Vagina (tissue), 2 donors: Measurements from ENCODE around the gene B4GALT1. TPM values are rescaled to one million over a fixed set of nuclear protein-coding genes. Genes with fewer than 3 reads are reported as not detected.

Experiments
- DNase-seq, 2 donors: peaks; one replicate each; pipeline ENCODE4 v3.0.0-alpha.2; 2017; ENCODE audit errors: extremely low spot score in 2 of 2
- H3K27ac ChIP-seq: fragments of 200-600 bp; sonication (generic); one replicate; pipeline ENCODE4 v1.5.1; 2019
- H3K27me3 ChIP-seq: fragments of 200-600 bp; sonication (generic); one replicate; pipeline ENCODE4 v1.5.1; 2019
- H3K36me3 ChIP-seq, 2 donors: fragments of 200-600 bp; sonication (generic); one replicate each; pipeline ENCODE4 v1.5.1; 2017 to 2019
- H3K4me1 ChIP-seq: fragments of 200-600 bp; sonication (generic); one replicate; pipeline ENCODE4 v1.5.1; 2019
- H3K4me3 ChIP-seq, 2 donors: fragments of 200-600 bp; sonication (generic); 1 replicate in 1 of 2; 2 replicates in 1 of 2; pipeline ENCODE4 v1.5.1; 2016 to 2019
- H3K9me3 ChIP-seq: fragments of 200-600 bp; sonication (generic); one replicate; pipeline ENCODE4 v1.5.1; 2019
- POLR2A ChIP-seq, 2 donors: fragments of 450-650 bp; IDR thresholded peaks; one replicate each; pipeline ENCODE4 v1.6.1; 2017; ENCODE audit warnings: antibody characterized with exemption in 2 of 2, mild to moderate bottlenecking in 2 of 2, moderate library complexity in 2 of 2
- POLR2AphosphoS5 ChIP-seq, 2 donors: sonication (generic); formaldehyde crosslinking; IDR thresholded peaks; one replicate each; pipeline ENCODE4 v1.9.0; 2017; ENCODE audit warnings: antibody characterized with exemption in 2 of 2, mild to moderate bottlenecking in 2 of 2, low read depth in 1 of 2; ENCODE audit not compliant: insufficient read depth in 1 of 2
- intact Hi-C: fragments of 100-400 bp; cut with DNase I; formaldehyde crosslinking; loops from one replicate; pipeline ENCODE4 v1.15.1; 2023
- total RNA-seq: library from RNA; depleted of rRNA; stranded (reverse); fragments of >200 nt; gene quantifications from one replicate; pipeline ENCODE4 v1.2.3, GENCODE V29; 2016
- TF ChIP-seq, protein P1 (sequence below), 3 experiments: fragments of 450-650 bp in 2 of 3; fragments of 200-600 bp in 1 of 3; sonication (generic) in 1 of 3; IDR thresholded peaks; one replicate each; pipeline ENCODE4 v1.5.1; 2017 to 2019; ENCODE audit warnings: antibody characterized with exemption in 3 of 3, mild to moderate bottlenecking in 2 of 3, moderate library complexity in 2 of 3

Gene B4GALT1
- total RNA-seq, 1 donor from 2014 or later, result 85.2 TPM

DNA sequence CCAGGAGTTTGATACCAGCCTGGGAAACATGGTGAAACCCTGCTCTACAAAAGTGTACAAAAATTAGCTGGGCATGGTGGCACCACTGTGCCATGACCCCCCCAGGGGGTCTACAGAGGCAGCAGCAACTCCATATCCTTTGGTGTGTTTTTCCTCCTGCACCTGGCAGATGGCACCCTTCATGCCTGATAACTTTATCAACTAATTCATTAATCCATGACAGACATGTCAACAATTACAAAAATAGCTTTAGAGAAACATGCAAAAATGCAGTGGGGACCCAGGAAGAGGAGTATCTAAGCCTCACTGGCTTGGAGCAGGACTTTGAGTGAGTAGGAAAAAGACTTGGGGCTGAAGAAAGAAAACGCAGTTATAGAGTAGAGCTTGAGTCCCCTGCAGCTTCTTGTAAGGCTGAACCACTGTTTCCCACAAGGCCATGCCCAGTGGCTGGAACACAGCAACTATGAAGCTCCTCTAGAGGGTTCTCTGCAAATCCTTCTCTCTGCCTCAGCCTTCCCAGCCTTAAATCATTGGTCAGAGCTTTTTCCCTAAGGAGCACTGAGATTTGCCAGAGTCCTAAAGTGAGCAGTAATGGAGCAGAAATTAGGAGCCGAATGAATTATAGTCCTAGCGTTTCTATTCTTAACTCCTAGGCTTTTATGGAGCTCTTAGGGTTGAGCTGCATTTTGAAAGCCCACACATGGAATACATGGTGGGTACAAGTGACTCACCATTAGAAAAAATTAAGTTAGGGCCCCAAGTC lies 25.5 kb upstream of the B4GALT1 start:
- H3K27me3 ChIP-seq, result no peaks in the 10 kb centered on the region
- intact Hi-C loops, result no loop called here
- no peak for DNase-seq
- no peaks in the 10 kb centered on the region for H3K9me3 ChIP-seq
- peak overlapping the region; percentile 65 for H3K27ac ChIP-seq
- H3K4me3 ChIP-seq, result no peak overlapping the region
- peaks cover 47% of the 10 kb centered on the region for H3K4me1 ChIP-seq
- peak in 1 of 2 donors; percentile 52 for TF ChIP-seq POLR2AphosphoS5 (IDR thresholded peaks at IDR 0.05; ENCODE audit: insufficient read depth in 1 of 2, low read depth in 1 of 2)
- TF ChIP-seq POLR2A (IDR thresholded peaks at IDR 0.05), result no peak
- TF ChIP-seq, protein P1, sequence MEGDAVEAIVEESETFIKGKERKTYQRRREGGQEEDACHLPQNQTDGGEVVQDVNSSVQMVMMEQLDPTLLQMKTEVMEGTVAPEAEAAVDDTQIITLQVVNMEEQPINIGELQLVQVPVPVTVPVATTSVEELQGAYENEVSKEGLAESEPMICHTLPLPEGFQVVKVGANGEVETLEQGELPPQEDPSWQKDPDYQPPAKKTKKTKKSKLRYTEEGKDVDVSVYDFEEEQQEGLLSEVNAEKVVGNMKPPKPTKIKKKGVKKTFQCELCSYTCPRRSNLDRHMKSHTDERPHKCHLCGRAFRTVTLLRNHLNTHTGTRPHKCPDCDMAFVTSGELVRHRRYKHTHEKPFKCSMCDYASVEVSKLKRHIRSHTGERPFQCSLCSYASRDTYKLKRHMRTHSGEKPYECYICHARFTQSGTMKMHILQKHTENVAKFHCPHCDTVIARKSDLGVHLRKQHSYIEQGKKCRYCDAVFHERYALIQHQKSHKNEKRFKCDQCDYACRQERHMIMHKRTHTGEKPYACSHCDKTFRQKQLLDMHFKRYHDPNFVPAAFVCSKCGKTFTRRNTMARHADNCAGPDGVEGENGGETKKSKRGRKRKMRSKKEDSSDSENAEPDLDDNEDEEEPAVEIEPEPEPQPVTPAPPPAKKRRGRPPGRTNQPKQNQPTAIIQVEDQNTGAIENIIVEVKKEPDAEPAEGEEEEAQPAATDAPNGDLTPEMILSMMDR (IDR thresholded peaks at IDR 0.05), result no peak
- H3K36me3 ChIP-seq, result no peaks in the 10 kb centered on the region

DNA sequence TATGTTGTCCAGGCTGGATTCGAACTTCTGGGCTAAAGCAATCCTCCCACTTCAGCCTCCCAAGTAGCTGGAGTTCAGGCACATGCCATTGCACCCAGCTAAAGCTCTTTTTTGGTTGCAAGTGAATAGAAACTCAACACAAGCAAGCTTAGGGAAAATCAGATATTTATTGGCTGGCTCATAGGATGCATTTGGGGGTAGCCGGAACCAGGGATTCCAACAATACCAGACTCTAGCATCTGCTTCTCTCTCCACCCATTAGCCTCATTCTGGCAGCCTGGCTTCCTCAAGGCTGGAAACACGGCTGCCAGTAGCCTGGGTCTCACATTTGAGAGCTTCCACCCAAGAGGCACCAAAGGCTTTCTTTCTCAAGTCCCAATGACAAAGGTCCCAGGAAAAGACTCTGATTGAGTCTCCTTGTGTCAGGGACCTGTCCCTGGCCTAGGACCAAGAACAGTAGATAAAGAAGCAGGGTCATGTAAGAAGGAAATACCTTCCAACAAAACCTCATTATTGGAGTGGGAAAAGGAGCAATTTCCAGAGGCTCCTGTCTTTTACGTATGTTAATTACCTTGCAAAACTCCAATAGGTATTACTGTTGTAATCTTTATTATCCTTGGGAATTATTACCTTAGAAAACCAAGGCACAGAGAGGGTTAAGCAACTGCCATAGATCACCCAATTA lies 23.0 kb upstream of the B4GALT1 start:
- intact Hi-C loops, result no loop called here
- no peaks in the 10 kb centered on the region for H3K27me3 ChIP-seq
- TF ChIP-seq, protein P1 (IDR thresholded peaks at IDR 0.05), result no peak
- no peak for TF ChIP-seq POLR2AphosphoS5 (IDR thresholded peaks at IDR 0.05; ENCODE audit: insufficient read depth in 1 of 2, low read depth in 1 of 2)
- TF ChIP-seq POLR2A (IDR thresholded peaks at IDR 0.05), result no peak
- peaks cover 61% of the 10 kb centered on the region for H3K4me1 ChIP-seq
- H3K9me3 ChIP-seq, result no peaks in the 10 kb centered on the region
- DNase-seq, result no peak
- H3K27ac ChIP-seq, result no peak overlapping the region
- H3K4me3 ChIP-seq, result no peak overlapping the region
- no peaks in the 10 kb centered on the region for H3K36me3 ChIP-seq

DNA sequence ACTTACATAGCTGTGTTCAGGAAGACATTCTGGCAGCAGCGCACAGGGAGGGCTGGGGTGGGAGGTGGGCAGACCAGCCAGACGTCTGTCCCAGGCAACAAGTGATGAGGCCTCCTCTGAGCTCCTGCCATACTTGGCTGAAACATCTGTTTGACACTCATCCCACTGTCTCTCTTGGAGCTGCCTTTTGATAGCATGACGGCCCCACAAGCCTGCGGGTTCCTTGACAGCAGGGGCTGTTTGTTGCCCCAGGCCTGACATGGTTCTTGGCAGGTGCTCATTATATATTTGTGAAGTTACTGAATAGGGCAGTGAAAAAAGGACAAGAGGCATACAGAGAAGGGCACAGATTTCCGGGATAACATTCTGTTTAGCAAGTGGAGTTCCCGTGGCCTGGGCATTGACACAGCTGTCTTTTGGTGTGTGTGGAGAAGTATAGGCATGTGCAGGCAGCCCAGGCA lies 22.2 kb upstream of the B4GALT1 start:
- intact Hi-C loops, result loop anchor here (10.0 kb wide), 1 partner anchor 795 kb away; no protein-coding TSS in a partner anchor
- H3K4me1 ChIP-seq, result peaks cover 66% of the 10 kb centered on the region
- H3K27me3 ChIP-seq, result no peaks in the 10 kb centered on the region
- H3K27ac ChIP-seq, result no peak overlapping the region
- H3K9me3 ChIP-seq, result no peaks in the 10 kb centered on the region
- TF ChIP-seq POLR2AphosphoS5 (IDR thresholded peaks at IDR 0.05; ENCODE audit: insufficient read depth in 1 of 2, low read depth in 1 of 2) (no peak), POLR2A (IDR thresholded peaks at IDR 0.05) (no peak)
- TF ChIP-seq, protein P1 (IDR thresholded peaks at IDR 0.05), result no peak
- no peaks in the 10 kb centered on the region for H3K36me3 ChIP-seq
- DNase-seq, result no peak
- no peak overlapping the region for H3K4me3 ChIP-seq

DNA sequence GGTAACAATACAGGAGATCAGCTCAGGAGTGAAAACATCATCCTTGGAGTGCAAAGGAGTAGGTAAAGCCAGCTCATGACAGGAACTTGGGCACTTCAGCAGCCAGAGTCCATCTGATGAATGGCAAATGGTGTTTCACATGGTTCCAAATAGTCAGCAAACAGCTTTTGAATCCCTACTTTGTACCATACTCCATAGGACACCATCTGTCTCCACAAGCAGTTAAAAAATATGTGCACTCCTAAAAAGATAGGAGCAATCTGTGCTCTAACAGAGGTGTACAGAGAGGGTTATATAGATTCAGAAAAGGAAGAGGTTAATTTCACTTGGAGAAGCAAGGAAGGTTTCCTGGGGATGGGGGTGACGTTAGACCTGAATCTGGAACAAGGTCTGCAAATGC lies 21.6 kb upstream of the B4GALT1 start:
- Histone ChIP-seq H3K4me3 (no peak overlapping the region), H3K9me3 (no peaks in the 10 kb centered on the region), H3K27me3 (no peaks in the 10 kb centered on the region), H3K36me3 (no peaks in the 10 kb centered on the region), H3K4me1 (peaks cover 66% of the 10 kb centered on the region), H3K27ac (no peak overlapping the region)
- TF ChIP-seq POLR2A (IDR thresholded peaks at IDR 0.05), result no peak
- TF ChIP-seq, protein P1 (IDR thresholded peaks at IDR 0.05), result no peak
- TF ChIP-seq POLR2AphosphoS5 (IDR thresholded peaks at IDR 0.05; ENCODE audit: insufficient read depth in 1 of 2, low read depth in 1 of 2), result no peak
- DNase-seq, result no peak
- intact Hi-C loops, result loop anchor here (10.0 kb wide), 1 partner anchor 794 kb away; no protein-coding TSS in a partner anchor
